GM21390 (cell line): Measurements from ENCODE around the gene CCDC60.
"Not testable (repeated sequence)": the region's sequence is repeated elsewhere in the genome, so short reads cannot be mapped to it uniquely, and the experiment has no call there.

Source experiments
- ATAC-seq: cut with Tn5 transposase; IDR thresholded peaks from one replicate; pipeline ENCODE4 v1.9.1; 2021; ENCODE audit not compliant: unreplicated experiment

The CCDC60 gene

DNA sequence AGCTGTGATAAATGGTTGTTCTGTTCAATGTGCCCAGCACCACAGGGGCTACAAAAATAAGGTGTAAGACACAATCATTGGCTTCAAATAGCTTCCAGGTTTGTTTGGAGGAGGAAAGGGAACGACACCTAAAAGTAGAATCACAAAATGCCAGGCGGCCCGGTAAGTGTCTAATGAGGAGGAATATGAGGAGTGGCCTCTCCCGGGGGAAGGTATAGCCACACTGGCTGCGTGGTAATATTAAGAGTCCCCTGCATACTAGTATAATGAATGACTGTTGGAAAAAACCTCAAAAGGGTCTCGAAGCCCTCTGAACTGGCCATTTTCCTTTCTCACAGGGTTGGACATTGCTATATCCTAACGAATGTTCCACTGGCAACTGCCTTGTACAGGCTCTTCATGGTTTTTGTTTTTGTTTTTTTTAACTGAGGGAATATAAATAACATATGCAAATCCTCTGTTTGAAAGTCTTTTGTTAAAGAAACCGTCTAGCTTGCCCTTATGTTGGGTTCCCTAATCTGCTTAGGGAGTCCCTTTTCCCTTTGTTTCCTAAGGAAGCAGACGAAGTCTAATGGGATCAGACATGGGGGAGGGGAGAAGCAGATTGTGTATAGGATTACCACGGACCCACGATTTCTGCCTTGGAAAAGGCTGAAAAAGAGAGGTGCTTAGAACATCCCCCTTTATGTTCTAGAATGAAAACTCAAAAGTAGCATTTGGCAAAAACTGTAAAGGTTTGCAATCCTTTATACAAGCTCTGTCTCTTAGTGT is 4.2 kb downstream of the CCDC60 start:
- ATAC-seq = no peak

DNA sequence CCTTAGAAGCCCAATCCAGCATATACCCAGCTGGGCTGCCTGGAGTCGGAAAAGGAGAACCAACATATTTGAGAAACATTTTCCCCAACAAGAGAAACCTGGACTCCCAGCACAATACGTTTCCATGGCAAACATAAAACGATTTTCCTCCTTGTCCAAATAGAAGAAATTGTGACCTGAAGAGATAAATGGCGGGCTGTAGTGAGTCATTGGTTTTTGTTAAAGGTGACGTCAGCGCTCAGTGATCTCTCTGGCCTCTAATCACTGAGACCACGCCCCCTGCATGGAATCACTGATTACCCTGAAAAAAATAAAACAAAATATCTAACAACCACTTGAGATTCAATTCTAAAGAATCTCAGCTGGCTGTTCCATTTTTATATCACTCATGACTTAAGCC is 6.0 kb downstream of the CCDC60 start:
- ATAC-seq = no peak

DNA sequence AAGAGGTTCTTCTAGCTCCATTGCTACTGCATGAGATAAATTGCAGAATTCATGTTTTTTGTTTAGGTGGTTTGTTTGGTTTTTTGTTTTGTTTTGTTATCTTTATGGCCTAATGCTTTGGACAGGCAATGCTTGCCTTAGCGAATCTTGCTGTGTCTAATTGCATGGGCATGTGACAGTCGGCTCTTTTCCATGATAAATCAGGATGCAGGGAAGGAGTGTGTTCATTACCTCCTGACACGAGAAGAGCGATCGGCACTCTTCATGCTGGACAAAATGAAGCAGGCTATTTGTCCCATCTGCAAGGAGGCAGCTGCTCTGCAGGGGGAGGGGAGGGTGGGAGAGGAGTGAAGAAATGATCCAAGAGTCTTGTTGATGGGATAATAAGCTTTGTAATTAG is 6.5 kb downstream of the CCDC60 start:
- no peak for ATAC-seq

- ATAC-seq = no peak
These were observed 7.5 kb downstream of the CCDC60 start for GRCh38 chr12:119341988-119342387.

DNA sequence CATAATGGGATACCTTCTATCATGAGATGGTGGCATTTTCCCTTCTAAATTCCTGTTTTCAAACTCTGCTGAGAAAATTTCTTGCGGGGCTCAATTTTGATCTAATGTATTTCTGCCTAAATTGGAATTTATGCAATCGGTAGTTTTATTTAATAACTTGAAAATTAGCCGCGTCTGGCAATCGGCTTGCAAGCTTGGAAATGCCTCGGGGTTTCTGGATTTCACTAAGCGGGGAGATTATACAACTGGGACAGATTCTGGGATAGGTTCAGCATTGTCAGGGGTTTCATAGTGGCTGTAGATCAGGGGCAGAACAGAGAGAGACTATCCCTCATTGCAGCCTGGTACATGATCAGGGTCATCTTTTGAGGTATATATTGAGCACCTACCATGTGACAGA is 8.6 kb downstream of the CCDC60 start:
- ATAC-seq = no peak

GRCh38 chr12:119354172-119354571 is 19.6 kb downstream of the CCDC60 start:
- no peak for ATAC-seq

GRCh38 chr12:119360366-119360765 is 25.8 kb downstream of the CCDC60 start:
- not testable (repeated sequence) for ATAC-seq

GRCh38 chr12:119363037-119363436 is 28.5 kb downstream of the CCDC60 start:
- ATAC-seq = no peak

DNA sequence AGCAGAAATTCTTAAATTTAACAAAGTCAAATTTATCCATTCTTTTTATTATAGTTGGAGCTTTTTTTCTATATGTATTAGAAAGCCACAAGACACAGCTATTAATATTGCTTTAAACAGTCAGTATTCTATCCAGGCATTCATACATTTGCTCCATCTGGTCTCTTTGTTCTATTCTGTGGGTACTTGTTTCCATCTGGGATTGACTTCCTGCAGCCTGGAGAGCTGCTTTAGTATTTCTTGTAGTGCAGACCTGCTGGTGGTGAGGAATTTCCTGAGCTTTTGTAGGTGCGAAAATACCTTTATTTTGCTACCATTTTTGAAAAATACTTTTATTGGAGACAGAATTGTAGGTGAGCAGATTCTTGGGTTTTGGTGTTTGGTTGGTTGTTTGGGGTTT is 29.0 kb downstream of the CCDC60 start:
- no peak for ATAC-seq

- no peak for ATAC-seq
These were observed 30.9 kb downstream of the CCDC60 start for GRCh38 chr12:119365451-119365850.

GRCh38 chr12:119366007-119366406 is 31.5 kb downstream of the CCDC60 start:
- no peak for ATAC-seq

DNA sequence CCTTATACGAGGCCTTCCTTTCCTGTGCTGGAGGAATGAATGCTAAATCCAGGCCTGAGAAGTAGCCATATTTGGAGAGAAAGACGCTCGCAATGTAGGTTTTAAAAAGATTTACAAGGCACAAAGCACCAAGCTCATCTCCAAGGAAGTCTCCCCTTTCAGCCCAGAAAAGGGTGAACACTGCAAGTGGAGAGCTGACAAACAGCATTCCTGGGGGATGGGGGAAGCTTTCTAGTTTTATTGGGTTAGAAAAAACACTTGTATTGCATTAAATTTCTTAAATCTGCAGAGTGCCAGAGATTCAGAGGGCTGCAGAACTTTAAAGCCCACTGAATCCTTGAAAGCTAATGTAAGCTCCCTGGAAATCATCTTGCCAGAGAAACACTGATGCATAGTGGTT is 34.6 kb downstream of the CCDC60 start:
- no peak for ATAC-seq

DNA sequence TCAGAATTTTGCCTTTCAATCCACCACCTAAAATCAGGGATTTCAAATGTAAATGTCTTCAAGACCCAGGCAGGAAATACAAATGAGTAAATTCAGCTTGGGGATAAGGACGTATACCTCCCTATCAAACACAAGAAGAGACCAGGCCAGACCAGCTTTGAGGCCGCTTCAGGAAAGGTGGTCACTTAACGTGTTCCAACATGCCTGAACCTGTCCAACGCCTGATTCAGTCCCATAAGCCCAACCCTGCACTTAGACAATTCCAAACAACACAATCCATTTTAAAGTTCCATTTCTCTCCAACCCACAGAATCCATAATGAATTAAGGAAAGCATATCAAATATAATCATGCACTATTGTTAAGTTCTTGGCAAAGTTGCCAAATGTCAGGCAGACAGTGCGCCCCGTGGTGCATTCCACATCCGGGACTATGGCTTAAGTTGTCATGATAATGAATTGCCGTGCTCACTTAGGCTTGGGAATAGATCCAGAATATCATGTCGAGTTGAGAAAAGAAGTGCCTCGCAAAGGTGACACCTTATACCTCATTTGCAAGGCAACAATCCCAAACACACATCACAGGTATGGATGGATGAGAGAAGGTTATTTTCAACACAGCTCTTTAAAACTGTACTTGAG is 35.5 kb downstream of the CCDC60 start:
- no peak for ATAC-seq

- ATAC-seq = no peak
These were observed 38.0 kb downstream of the CCDC60 start for GRCh38 chr12:119372540-119372939.

DNA sequence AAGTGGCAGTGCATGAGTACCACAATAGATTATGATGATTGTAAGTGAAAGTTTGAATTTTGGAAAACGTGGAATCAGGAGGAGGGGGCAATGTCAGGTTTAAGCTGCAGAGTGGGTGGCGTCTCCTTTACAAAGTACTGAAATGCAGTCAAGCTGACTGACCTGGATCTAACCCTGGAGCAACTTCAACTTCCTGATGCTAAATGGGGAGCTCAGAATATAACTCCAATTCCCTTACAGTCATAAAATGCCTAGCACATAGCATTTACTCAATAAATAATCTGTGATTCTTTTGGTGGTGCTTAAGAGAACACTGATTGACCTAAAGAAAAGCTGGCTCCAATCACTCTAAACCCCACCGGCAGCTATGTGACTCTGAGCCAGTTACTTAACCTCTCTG is 38.5 kb downstream of the CCDC60 start:
- ATAC-seq = no peak

- ATAC-seq = no peak
These were observed 39.1 kb downstream of the CCDC60 start for GRCh38 chr12:119373666-119374065.

GRCh38 chr12:119374635-119375034 is 40.1 kb downstream of the CCDC60 start:
- no peak for ATAC-seq

DNA sequence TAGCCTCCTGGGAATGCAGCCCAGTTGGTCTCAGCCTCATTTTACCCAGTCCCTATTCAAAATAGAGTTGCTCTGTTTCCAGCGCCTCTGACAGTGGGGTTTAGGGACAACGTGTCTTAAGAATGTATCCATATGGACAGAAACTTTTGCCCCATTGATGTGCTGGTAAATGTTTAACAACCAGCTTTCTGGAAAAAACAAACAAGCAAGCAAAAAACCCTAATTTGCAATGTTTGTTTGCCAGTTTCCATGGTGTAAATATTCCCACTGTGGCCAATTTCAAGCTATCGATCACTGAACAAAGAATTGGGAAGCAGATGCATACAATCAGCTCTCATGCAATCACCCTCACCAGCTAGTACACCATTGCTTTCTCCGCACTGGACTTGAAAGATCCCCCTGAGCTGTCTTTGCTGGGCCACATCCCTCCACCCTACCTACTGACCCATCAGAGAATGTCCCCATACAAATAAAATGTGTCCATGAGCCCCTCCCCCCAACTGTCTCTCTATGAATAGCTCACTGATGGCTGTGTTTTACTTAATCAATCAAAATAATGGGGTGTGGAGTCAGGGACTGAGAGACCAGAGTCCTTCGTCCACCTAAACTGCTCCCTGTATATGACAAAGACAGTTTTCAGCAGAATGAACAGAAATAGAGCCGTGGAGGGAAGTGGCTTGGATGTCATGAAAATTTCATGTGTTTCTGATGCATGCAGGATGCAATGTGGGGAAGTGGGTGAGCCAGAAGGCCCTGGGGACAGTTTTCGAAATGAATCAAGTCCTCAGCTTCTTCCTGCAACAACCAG is 40.8 kb downstream of the CCDC60 start:
- ATAC-seq = no peak

- ATAC-seq = no peak
These were observed 41.3 kb downstream of the CCDC60 start for GRCh38 chr12:119375883-119376190.

- ATAC-seq = no peak
These were observed 44.4 kb downstream of the CCDC60 start for GRCh38 chr12:119378903-119379302.

- ATAC-seq = no peak
These were observed 47.1 kb downstream of the CCDC60 start for GRCh38 chr12:119381471-119382235.
